ENCODE data around the gene SPATA17.

DNA sequence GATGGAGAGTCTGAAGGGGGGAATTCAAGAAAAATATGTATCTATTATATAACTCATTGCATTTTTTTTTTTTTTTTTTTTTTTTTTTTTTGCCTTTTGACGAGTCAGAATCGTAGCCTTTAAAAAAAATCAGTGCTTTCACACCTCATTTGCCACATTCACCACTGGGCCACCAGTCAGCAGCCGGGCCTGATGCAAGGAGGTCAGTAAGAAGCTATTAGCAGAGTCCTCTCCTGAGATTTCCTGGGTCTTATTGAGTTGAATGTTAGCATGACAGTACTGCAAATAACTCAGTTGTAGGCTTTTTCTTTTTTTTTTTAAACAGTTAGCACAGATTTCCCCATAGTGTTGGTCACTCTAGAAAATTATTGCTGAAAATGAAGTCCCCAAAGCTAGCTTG lies 139.8 kb downstream of the SPATA17 start:
- TF ChIP-seq POLR2A (IDR thresholded peaks at IDR 0.05), result no peak
- TF ChIP-seq, protein P1, sequence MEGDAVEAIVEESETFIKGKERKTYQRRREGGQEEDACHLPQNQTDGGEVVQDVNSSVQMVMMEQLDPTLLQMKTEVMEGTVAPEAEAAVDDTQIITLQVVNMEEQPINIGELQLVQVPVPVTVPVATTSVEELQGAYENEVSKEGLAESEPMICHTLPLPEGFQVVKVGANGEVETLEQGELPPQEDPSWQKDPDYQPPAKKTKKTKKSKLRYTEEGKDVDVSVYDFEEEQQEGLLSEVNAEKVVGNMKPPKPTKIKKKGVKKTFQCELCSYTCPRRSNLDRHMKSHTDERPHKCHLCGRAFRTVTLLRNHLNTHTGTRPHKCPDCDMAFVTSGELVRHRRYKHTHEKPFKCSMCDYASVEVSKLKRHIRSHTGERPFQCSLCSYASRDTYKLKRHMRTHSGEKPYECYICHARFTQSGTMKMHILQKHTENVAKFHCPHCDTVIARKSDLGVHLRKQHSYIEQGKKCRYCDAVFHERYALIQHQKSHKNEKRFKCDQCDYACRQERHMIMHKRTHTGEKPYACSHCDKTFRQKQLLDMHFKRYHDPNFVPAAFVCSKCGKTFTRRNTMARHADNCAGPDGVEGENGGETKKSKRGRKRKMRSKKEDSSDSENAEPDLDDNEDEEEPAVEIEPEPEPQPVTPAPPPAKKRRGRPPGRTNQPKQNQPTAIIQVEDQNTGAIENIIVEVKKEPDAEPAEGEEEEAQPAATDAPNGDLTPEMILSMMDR (IDR thresholded peaks at IDR 0.05 in 4 of 5, conservative IDR thresholded peaks at IDR 0.05 in 1 of 5), result no peak
